ENCODE measurements around the gene B3GAT3. TPM values are rescaled to one million over a fixed set of nuclear protein-coding genes. Genes with fewer than 3 reads are reported as not detected.

The B3GAT3 gene
- total and polyA plus RNA-seq, 10 of the 15 experiments (the other 5 are each of a cell fraction or from before 2014, with no cell fraction given): 0.31 to 52.7 (median 29.8) TPM

DNA sequence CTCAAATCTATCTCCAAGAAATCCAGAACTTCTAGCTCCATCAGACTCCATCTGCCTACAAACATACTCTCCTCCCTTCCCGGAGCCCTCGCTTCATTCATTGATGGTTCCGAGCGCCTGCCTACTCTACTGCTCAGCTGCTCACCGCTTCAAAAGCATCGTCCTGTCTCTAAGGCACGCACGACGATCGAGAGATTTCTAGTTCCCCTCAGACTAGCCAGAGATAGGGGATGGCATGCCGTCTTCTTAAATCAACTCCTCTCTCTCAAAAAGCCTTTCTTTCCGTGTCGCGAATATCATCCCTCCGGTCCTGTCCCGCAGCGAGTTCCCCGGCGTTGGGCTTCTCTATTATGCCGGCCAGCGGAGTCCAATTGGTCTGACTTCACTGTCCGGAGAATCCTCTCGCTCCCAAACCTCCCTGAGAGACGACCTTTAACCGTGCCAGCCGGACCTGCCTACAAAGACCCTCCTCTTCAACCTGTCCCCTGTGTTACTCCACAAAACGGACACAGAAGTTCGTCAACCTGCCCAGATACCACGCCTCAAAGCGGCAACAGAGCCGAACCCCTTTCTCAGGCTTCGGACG, 48.7 kb downstream of the B3GAT3 start:
- ChIA-PET CTCF (interaction anchor here (0.8 to 4.4 kb wide), 9 partner anchors 15 to 174 kb away, joined by 3 to 56 read pairs (median 5); partner anchors contain the start of gene TUT1), SMC1A (ENCODE audit: uncharacterized antibody, unreplicated experiment) (interaction anchor here (1.0 to 2.2 kb wide), 10 partner anchors 14 to 464 kb away, joined by 3 to 14 read pairs (median 5); partner anchors contain the start of gene TUT1), RAD21 (ENCODE audit: unreplicated experiment) (interaction anchor here (0.8 to 3.3 kb wide), 17 partner anchors 8 to 198 kb away, joined by 3 to 27 read pairs (median 5); partner anchors contain the start of genes AHNAK, B3GAT3, C11orf98 and CSKMT), POLR2A (interaction anchor here (0.6 to 5.0 kb wide), 28 partner anchors 8 to 198 kb away, joined by 3 to 37 read pairs (median 5); partner anchors contain the start of genes B3GAT3, C11orf98, CSKMT and HNRNPUL2)
- DNase-seq (ENCODE audit: low read depth, low spot score) (no peak), ATAC-seq (peak; percentile 26), FAIRE-seq (no peak)
- TSS peak; percentile 86 for BruUV-seq (replicated peaks)
- WGBS (ENCODE audit: insufficient coverage, insufficient replicate concordance, low lambda C conversion rate, missing lambda C conversion rate): 1% methylated on average over 33 of the region's 33 CpGs
- Histone ChIP-seq H4K20me1 (ENCODE audit: control insufficient read depth, insufficient read depth) (no peaks in the 10 kb centered on the region), H3K9me3 (replicated peaks; ENCODE audit: control insufficient read depth, insufficient read depth, low read length) (no peaks in the 10 kb centered on the region), H3K79me2 (ENCODE audit: control insufficient read depth, insufficient read depth, low read length) (peaks cover 59% of the 10 kb centered on the region), H3K36me3 (ENCODE audit: control insufficient read depth in 2 of 2, insufficient read depth in 2 of 2, low read length in 1 of 2) (peaks cover 14 to 38% of the 10 kb centered on the region in 2 experiments), H3K4me1 (ENCODE audit: control insufficient read depth, insufficient read depth, low read length) (peaks cover 24% of the 10 kb centered on the region), H2AFZ (ENCODE audit: control insufficient read depth, low read depth, low read length) (peak overlapping the region; percentile 86), H3K4me2 (ENCODE audit: control insufficient read depth, insufficient read depth) (peak overlapping the region; percentile 80), H3K4me3 (peak overlapping the region; percentile 99), H3K27me3 (replicated peaks in 1 of 2; ENCODE audit: control insufficient read depth in 2 of 2, insufficient read depth in 2 of 2, low read length in 1 of 2) (no peaks in the 10 kb centered on the region), H3K27ac (ENCODE audit: control insufficient read depth, insufficient read depth) (peak overlapping the region; percentile 93), H3K9ac (ENCODE audit: control insufficient read depth, insufficient read depth, low read length) (peak overlapping the region; percentile 98)
- in situ Hi-C loops (cut with MboI): no loop called here
- intact Hi-C loops (cut with micrococcal nuclease; ENCODE audit: unreplicated experiment): no loop called here
- TF ChIP-seq SMAD5 (IDR thresholded peaks at IDR 0.05; ENCODE audit: low read depth) (no peak), MTA2 (IDR thresholded peaks at IDR 0.05; ENCODE audit: low read depth) (0 out of 2 replicates have a peak, but pooled peaks have one; percentile 27), DPF2 (IDR thresholded peaks at IDR 0.05) (peak; percentile 14; the same call in 1 of the 2 replicates), WRNIP1 (IDR thresholded peaks at IDR 0.05; ENCODE audit: borderline replicate concordance, low read depth, low read length) (0 out of 2 replicates have a peak, but pooled peaks have one; percentile 20), GATAD2B (conservative IDR thresholded peaks at IDR 0.05; ENCODE audit: low read depth) (0 out of 2 replicates have a peak, but pooled peaks have one; percentile 28)

GRCh38 chr11:62572431-62572830, 49.4 kb downstream of the B3GAT3 start:
- ChIA-PET CTCF (interaction anchor here (0.8 to 4.4 kb wide), 6 partner anchors 14 to 156 kb away, joined by 3 to 56 read pairs (median 6); partner anchors contain the start of gene TUT1), POLR2A (interaction anchor here (0.9 to 5.0 kb wide), 7 partner anchors 13 to 107 kb away, joined by 3 to 37 read pairs (median 6); partner anchors contain the start of gene TUT1), SMC1A (ENCODE audit: uncharacterized antibody, unreplicated experiment) (interaction anchor here (1.1 to 2.2 kb wide), 4 partner anchors 15 to 30 kb away, joined by 3 to 8 read pairs (median 6); partner anchors contain the start of gene TUT1), RAD21 (ENCODE audit: unreplicated experiment) (interaction anchor here (0.8 to 3.3 kb wide), 5 partner anchors 15 to 177 kb away, joined by 3 to 25 read pairs (median 4); partner anchors contain the start of gene AHNAK)
- intact Hi-C loops (cut with micrococcal nuclease; ENCODE audit: unreplicated experiment) (no loop called here), in situ Hi-C loops (cut with MboI) (no loop called here)
- Histone ChIP-seq H3K9ac (ENCODE audit: control insufficient read depth, insufficient read depth, low read length) (peak overlapping the region; percentile 98), H3K4me3 (peak overlapping the region; percentile 99), H2AFZ (ENCODE audit: control insufficient read depth, low read depth, low read length) (no peak overlapping the region), H3K79me2 (ENCODE audit: control insufficient read depth, insufficient read depth, low read length) (peaks cover 62% of the 10 kb centered on the region), H3K27ac (ENCODE audit: control insufficient read depth, insufficient read depth) (peak overlapping the region; percentile 93), H3K36me3 (ENCODE audit: control insufficient read depth in 2 of 2, insufficient read depth in 2 of 2, low read length in 1 of 2) (peaks cover 13 to 38% of the 10 kb centered on the region in 2 experiments), H3K4me2 (ENCODE audit: control insufficient read depth, insufficient read depth) (peak overlapping the region; percentile 80), H3K4me1 (ENCODE audit: control insufficient read depth, insufficient read depth, low read length) (peaks cover 24% of the 10 kb centered on the region), H3K27me3 (replicated peaks in 1 of 2; ENCODE audit: control insufficient read depth in 2 of 2, insufficient read depth in 2 of 2, low read length in 1 of 2) (no peaks in the 10 kb centered on the region), H3K9me3 (replicated peaks; ENCODE audit: control insufficient read depth, insufficient read depth, low read length) (no peaks in the 10 kb centered on the region), H4K20me1 (ENCODE audit: control insufficient read depth, insufficient read depth) (no peaks in the 10 kb centered on the region)
- no peak for ATAC-seq
- no peak for FAIRE-seq
- 36% methylated on average over 12 of the region's 12 CpGs for WGBS (ENCODE audit: insufficient coverage, insufficient replicate concordance, low lambda C conversion rate, missing lambda C conversion rate)
- BruUV-seq (replicated peaks): no TSS peak
- no peak for DNase-seq (ENCODE audit: low read depth, low spot score)
- TF ChIP-seq BACH1 (IDR thresholded peaks at IDR 0.05; ENCODE audit: borderline replicate concordance) (no peak; the same call in 1 of the 2 replicates), ZNF274 (IDR thresholded peaks at IDR 0.05; ENCODE audit: insufficient read depth, insufficient read length) (no peak), SIN3A (IDR thresholded peaks at IDR 0.05; ENCODE audit: low read depth, low read length) (no peak), ZSCAN29 (IDR thresholded peaks at IDR 0.05) (no peak), SMARCA5 (IDR thresholded peaks at IDR 0.05) (no peak), SMAD5 (IDR thresholded peaks at IDR 0.05; ENCODE audit: low read depth) (no peak)
- TF ChIP-seq, protein P1, sequence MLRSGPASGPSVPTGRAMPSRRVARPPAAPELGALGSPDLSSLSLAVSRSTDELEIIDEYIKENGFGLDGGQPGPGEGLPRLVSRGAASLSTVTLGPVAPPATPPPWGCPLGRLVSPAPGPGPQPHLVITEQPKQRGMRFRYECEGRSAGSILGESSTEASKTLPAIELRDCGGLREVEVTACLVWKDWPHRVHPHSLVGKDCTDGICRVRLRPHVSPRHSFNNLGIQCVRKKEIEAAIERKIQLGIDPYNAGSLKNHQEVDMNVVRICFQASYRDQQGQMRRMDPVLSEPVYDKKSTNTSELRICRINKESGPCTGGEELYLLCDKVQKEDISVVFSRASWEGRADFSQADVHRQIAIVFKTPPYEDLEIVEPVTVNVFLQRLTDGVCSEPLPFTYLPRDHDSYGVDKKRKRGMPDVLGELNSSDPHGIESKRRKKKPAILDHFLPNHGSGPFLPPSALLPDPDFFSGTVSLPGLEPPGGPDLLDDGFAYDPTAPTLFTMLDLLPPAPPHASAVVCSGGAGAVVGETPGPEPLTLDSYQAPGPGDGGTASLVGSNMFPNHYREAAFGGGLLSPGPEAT (IDR thresholded peaks at IDR 0.05; ENCODE audit: low read depth): no peak
